ENCODE data around the gene EHD3. TPM values are rescaled to one million over a fixed set of nuclear protein-coding genes. Genes with fewer than 3 reads are reported as not detected.
"Not testable (repeated sequence)": the region's sequence is repeated elsewhere in the genome, so short reads cannot be mapped to it uniquely, and the experiment has no call there.

Gene EHD3
- total RNA-seq, 1 experiment from 2014 or later, result 152 TPM

- H3K36me3 ChIP-seq (ENCODE audit: insufficient read depth, low read length); H3K27ac ChIP-seq (ENCODE audit: low read length); H3K9me2 ChIP-seq (replicated peaks; ENCODE audit: insufficient read depth, low read length); H3K27me3 ChIP-seq (ENCODE audit: low read length); H3K9ac ChIP-seq (ENCODE audit: low read length); H2AFZ ChIP-seq (ENCODE audit: low read length); H4K20me1 ChIP-seq (ENCODE audit: insufficient read depth, low read depth, low read length); H3K4me1 ChIP-seq (ENCODE audit: low read length); H3K9me3 ChIP-seq (ENCODE audit: low read length); H3K4me2 ChIP-seq (ENCODE audit: low read depth, low read length, poor library complexity, severe bottlenecking); H3K4me3 ChIP-seq (ENCODE audit: low read length); H3K79me2 ChIP-seq (ENCODE audit: low read length): not testable (repeated sequence)
- peak; percentile 47 for DNase-seq
Observed at GRCh38 chr2:31283193-31283919, 49.4 kb downstream of the EHD3 start.

GRCh38 chr2:31284107-31284506 is 50.2 kb downstream of the EHD3 start:
- Histone ChIP-seq H4K20me1 (ENCODE audit: insufficient read depth, low read depth, low read length) (no peaks in the 10 kb centered on the region), H3K4me3 (ENCODE audit: low read length) (no peak overlapping the region), H3K4me2 (ENCODE audit: low read depth, low read length, poor library complexity, severe bottlenecking) (no peak overlapping the region), H3K36me3 (ENCODE audit: insufficient read depth, low read length) (no peaks in the 10 kb centered on the region), H3K27me3 (ENCODE audit: low read length) (no peaks in the 10 kb centered on the region), H3K9ac (ENCODE audit: low read length) (no peak overlapping the region), H3K9me2 (replicated peaks; ENCODE audit: insufficient read depth, low read length) (0 out of 2 replicates have a peak, but pooled peaks cover 3% of the 10 kb centered on the region), H3K27ac (ENCODE audit: low read length) (no peak overlapping the region), H2AFZ (ENCODE audit: low read length) (no peak overlapping the region), H3K9me3 (ENCODE audit: low read length) (no peaks in the 10 kb centered on the region), H3K4me1 (ENCODE audit: low read length) (no peaks in the 10 kb centered on the region), H3K79me2 (ENCODE audit: low read length) (no peaks in the 10 kb centered on the region)
- DNase-seq, result no peak

GRCh38 chr2:31286230-31286629 is 52.3 kb downstream of the EHD3 start:
- H3K27me3 ChIP-seq (ENCODE audit: low read length), result no peaks in the 10 kb centered on the region

GRCh38 chr2:31286961-31287550 is 53.1 kb downstream of the EHD3 start:
- no peaks in the 10 kb centered on the region for H3K27me3 ChIP-seq (ENCODE audit: low read length)
- no peaks in the 10 kb centered on the region for H3K79me2 ChIP-seq (ENCODE audit: low read length)
- no peaks in the 10 kb centered on the region for H3K36me3 ChIP-seq (ENCODE audit: insufficient read depth, low read length)
- no peak overlapping the region for H2AFZ ChIP-seq (ENCODE audit: low read length)
- no peak overlapping the region for H3K4me2 ChIP-seq (ENCODE audit: low read depth, low read length, poor library complexity, severe bottlenecking)
- H3K9ac ChIP-seq (ENCODE audit: low read length), result no peak overlapping the region
- no peaks in the 10 kb centered on the region for H3K4me1 ChIP-seq (ENCODE audit: low read length)
- H4K20me1 ChIP-seq (ENCODE audit: insufficient read depth, low read depth, low read length), result no peaks in the 10 kb centered on the region
- no peaks in the 10 kb centered on the region for H3K9me2 ChIP-seq (replicated peaks; ENCODE audit: insufficient read depth, low read length)
- no peaks in the 10 kb centered on the region for H3K9me3 ChIP-seq (ENCODE audit: low read length)
- DNase-seq, result no peak
- H3K27ac ChIP-seq (ENCODE audit: low read length), result no peak overlapping the region
- no peak overlapping the region for H3K4me3 ChIP-seq (ENCODE audit: low read length)

More at GRCh38 chr2:31286230-31286629, 52.3 kb downstream of the EHD3 start:
- no peaks in the 10 kb centered on the region for H3K9me2 ChIP-seq (replicated peaks; ENCODE audit: insufficient read depth, low read length)
- H3K4me2 ChIP-seq (ENCODE audit: low read depth, low read length, poor library complexity, severe bottlenecking), result no peak overlapping the region
- H3K27ac ChIP-seq (ENCODE audit: low read length), result no peak overlapping the region
- no peaks in the 10 kb centered on the region for H3K9me3 ChIP-seq (ENCODE audit: low read length)
- H3K36me3 ChIP-seq (ENCODE audit: insufficient read depth, low read length), result no peaks in the 10 kb centered on the region
- H3K79me2 ChIP-seq (ENCODE audit: low read length), result no peaks in the 10 kb centered on the region
- no peak overlapping the region for H3K4me3 ChIP-seq (ENCODE audit: low read length)
- DNase-seq, result no peak
- no peak overlapping the region for H3K9ac ChIP-seq (ENCODE audit: low read length)
- no peaks in the 10 kb centered on the region for H4K20me1 ChIP-seq (ENCODE audit: insufficient read depth, low read depth, low read length)
- no peak overlapping the region for H2AFZ ChIP-seq (ENCODE audit: low read length)
- H3K4me1 ChIP-seq (ENCODE audit: low read length), result no peaks in the 10 kb centered on the region

GRCh38 chr2:31287654-31288053 is 53.7 kb downstream of the EHD3 start:
- Histone ChIP-seq H2AFZ (ENCODE audit: low read length) (no peak overlapping the region), H3K9ac (ENCODE audit: low read length) (no peak overlapping the region), H3K9me2 (replicated peaks; ENCODE audit: insufficient read depth, low read length) (no peaks in the 10 kb centered on the region), H3K27me3 (ENCODE audit: low read length) (no peaks in the 10 kb centered on the region), H3K4me1 (ENCODE audit: low read length) (no peaks in the 10 kb centered on the region), H3K79me2 (ENCODE audit: low read length) (no peaks in the 10 kb centered on the region), H4K20me1 (ENCODE audit: insufficient read depth, low read depth, low read length) (no peaks in the 10 kb centered on the region), H3K27ac (ENCODE audit: low read length) (no peak overlapping the region), H3K4me2 (ENCODE audit: low read depth, low read length, poor library complexity, severe bottlenecking) (no peak overlapping the region), H3K4me3 (ENCODE audit: low read length) (no peak overlapping the region), H3K36me3 (ENCODE audit: insufficient read depth, low read length) (no peaks in the 10 kb centered on the region), H3K9me3 (ENCODE audit: low read length) (no peaks in the 10 kb centered on the region)
- no peak for DNase-seq

- H3K9me2 ChIP-seq (replicated peaks; ENCODE audit: insufficient read depth, low read length), result no peaks in the 10 kb centered on the region
- no peak overlapping the region for H3K27ac ChIP-seq (ENCODE audit: low read length)
- no peaks in the 10 kb centered on the region for H3K9me3 ChIP-seq (ENCODE audit: low read length)
- H3K4me2 ChIP-seq (ENCODE audit: low read depth, low read length, poor library complexity, severe bottlenecking), result no peak overlapping the region
- no peak for DNase-seq
- no peaks in the 10 kb centered on the region for H3K36me3 ChIP-seq (ENCODE audit: insufficient read depth, low read length)
- H3K9ac ChIP-seq (ENCODE audit: low read length), result no peak overlapping the region
- H3K4me1 ChIP-seq (ENCODE audit: low read length), result no peaks in the 10 kb centered on the region
- no peaks in the 10 kb centered on the region for H4K20me1 ChIP-seq (ENCODE audit: insufficient read depth, low read depth, low read length)
- no peak overlapping the region for H3K4me3 ChIP-seq (ENCODE audit: low read length)
- H2AFZ ChIP-seq (ENCODE audit: low read length), result no peak overlapping the region
- H3K27me3 ChIP-seq (ENCODE audit: low read length), result no peaks in the 10 kb centered on the region
- no peaks in the 10 kb centered on the region for H3K79me2 ChIP-seq (ENCODE audit: low read length)
Observed at GRCh38 chr2:31294196-31294595, 60.2 kb downstream of the EHD3 start.

- Histone ChIP-seq H3K9me3 (ENCODE audit: low read length) (no peaks in the 10 kb centered on the region), H3K9ac (ENCODE audit: low read length) (no peak overlapping the region), H3K36me3 (ENCODE audit: insufficient read depth, low read length) (no peaks in the 10 kb centered on the region), H3K4me2 (ENCODE audit: low read depth, low read length, poor library complexity, severe bottlenecking) (no peak overlapping the region), H4K20me1 (ENCODE audit: insufficient read depth, low read depth, low read length) (no peaks in the 10 kb centered on the region), H3K4me3 (ENCODE audit: low read length) (no peak overlapping the region), H3K27me3 (ENCODE audit: low read length) (no peaks in the 10 kb centered on the region), H3K79me2 (ENCODE audit: low read length) (no peaks in the 10 kb centered on the region), H3K4me1 (ENCODE audit: low read length) (no peaks in the 10 kb centered on the region), H2AFZ (ENCODE audit: low read length) (no peak overlapping the region), H3K9me2 (replicated peaks; ENCODE audit: insufficient read depth, low read length) (no peaks in the 10 kb centered on the region), H3K27ac (ENCODE audit: low read length) (no peak overlapping the region)
- DNase-seq, result no peak
Observed at GRCh38 chr2:31296641-31297287, 62.8 kb downstream of the EHD3 start.

- Histone ChIP-seq H3K4me1 (ENCODE audit: low read length) (no peaks in the 10 kb centered on the region), H3K4me2 (ENCODE audit: low read depth, low read length, poor library complexity, severe bottlenecking) (no peak overlapping the region), H3K36me3 (ENCODE audit: insufficient read depth, low read length) (no peaks in the 10 kb centered on the region), H3K27ac (ENCODE audit: low read length) (no peak overlapping the region), H3K4me3 (ENCODE audit: low read length) (no peak overlapping the region), H4K20me1 (ENCODE audit: insufficient read depth, low read depth, low read length) (no peaks in the 10 kb centered on the region), H3K9me3 (ENCODE audit: low read length) (no peaks in the 10 kb centered on the region), H2AFZ (ENCODE audit: low read length) (no peak overlapping the region), H3K9ac (ENCODE audit: low read length) (no peak overlapping the region), H3K79me2 (ENCODE audit: low read length) (no peaks in the 10 kb centered on the region), H3K27me3 (ENCODE audit: low read length) (no peaks in the 10 kb centered on the region), H3K9me2 (replicated peaks; ENCODE audit: insufficient read depth, low read length) (no peaks in the 10 kb centered on the region)
- peak; percentile 76 for DNase-seq
Observed at GRCh38 chr2:31297751-31298150, 63.8 kb downstream of the EHD3 start.
